ENCODE data around the gene CETN3. TPM values are rescaled to one million over a fixed set of nuclear protein-coding genes. Genes with fewer than 3 reads are reported as not detected.

Gene CETN3
- total RNA-seq, 1 experiment from 2014 or later = 28.5 TPM

DNA sequence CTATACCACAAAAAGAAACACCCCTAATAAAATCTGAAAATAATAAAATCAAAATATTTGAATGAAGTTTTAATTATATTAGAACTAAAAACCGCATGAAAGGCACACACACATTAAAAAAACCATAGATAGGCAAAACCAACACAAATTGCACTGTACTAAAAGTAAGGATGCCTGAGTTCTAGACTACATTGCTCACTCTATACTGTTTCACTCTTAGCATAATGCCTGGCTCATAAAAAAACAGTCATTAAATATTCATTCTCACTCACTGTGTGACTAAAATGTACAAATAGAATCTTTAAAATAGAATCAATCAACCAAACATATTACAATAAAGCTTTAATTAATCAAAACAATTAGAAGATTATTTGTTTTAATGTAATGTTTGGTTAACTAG is 41.7 kb downstream of the CETN3 start:
- H3K27ac ChIP-seq (ENCODE audit: low read length) = no peak overlapping the region
- no peaks in the 10 kb centered on the region for H3K79me2 ChIP-seq (ENCODE audit: low read length)
- no peaks in the 10 kb centered on the region for H3K27me3 ChIP-seq (ENCODE audit: low read length)
- H3K9me2 ChIP-seq (replicated peaks; ENCODE audit: low read length) = no peaks in the 10 kb centered on the region
- no peaks in the 10 kb centered on the region for H3K4me1 ChIP-seq (ENCODE audit: insufficient read depth, low read length)
- no peaks in the 10 kb centered on the region for H3F3A ChIP-seq (ENCODE audit: low read length, unreplicated experiment)
- TF ChIP-seq, protein P1, sequence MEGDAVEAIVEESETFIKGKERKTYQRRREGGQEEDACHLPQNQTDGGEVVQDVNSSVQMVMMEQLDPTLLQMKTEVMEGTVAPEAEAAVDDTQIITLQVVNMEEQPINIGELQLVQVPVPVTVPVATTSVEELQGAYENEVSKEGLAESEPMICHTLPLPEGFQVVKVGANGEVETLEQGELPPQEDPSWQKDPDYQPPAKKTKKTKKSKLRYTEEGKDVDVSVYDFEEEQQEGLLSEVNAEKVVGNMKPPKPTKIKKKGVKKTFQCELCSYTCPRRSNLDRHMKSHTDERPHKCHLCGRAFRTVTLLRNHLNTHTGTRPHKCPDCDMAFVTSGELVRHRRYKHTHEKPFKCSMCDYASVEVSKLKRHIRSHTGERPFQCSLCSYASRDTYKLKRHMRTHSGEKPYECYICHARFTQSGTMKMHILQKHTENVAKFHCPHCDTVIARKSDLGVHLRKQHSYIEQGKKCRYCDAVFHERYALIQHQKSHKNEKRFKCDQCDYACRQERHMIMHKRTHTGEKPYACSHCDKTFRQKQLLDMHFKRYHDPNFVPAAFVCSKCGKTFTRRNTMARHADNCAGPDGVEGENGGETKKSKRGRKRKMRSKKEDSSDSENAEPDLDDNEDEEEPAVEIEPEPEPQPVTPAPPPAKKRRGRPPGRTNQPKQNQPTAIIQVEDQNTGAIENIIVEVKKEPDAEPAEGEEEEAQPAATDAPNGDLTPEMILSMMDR (conservative IDR thresholded peaks at IDR 0.05; ENCODE audit: low read depth, low read length) = no peak
- no peak for TF ChIP-seq EZH2 (IDR thresholded peaks at IDR 0.05; ENCODE audit: low read length, unreplicated experiment)
- TF ChIP-seq EZH2phosphoT487 (IDR thresholded peaks at IDR 0.05; ENCODE audit: borderline replicate concordance, low read length) = no peak
- BruUV-seq (replicated peaks) = no TSS peak
- DNase-seq (no peak), ATAC-seq (peak; percentile 92)
- no peaks in the 10 kb centered on the region for H3K9me3 ChIP-seq (ENCODE audit: low read length)
- H4K20me1 ChIP-seq (ENCODE audit: low read length) = no peaks in the 10 kb centered on the region
- POLR2A ChIA-PET (ENCODE audit: unreplicated experiment) = no interaction called here
- CTCF ChIA-PET = no interaction called here
- no peaks in the 10 kb centered on the region for H3K36me3 ChIP-seq (ENCODE audit: low read depth, low read length)
- H3K4me3 ChIP-seq (ENCODE audit: low read length) = no peak overlapping the region
- no peak overlapping the region for H3K9ac ChIP-seq (ENCODE audit: low read length)
- H2AFZ ChIP-seq (ENCODE audit: low read length) = no peak overlapping the region
- no peak overlapping the region for H3K4me2 ChIP-seq (ENCODE audit: low read length)
- intact Hi-C loops (cut with micrococcal nuclease) = no loop called here

DNA sequence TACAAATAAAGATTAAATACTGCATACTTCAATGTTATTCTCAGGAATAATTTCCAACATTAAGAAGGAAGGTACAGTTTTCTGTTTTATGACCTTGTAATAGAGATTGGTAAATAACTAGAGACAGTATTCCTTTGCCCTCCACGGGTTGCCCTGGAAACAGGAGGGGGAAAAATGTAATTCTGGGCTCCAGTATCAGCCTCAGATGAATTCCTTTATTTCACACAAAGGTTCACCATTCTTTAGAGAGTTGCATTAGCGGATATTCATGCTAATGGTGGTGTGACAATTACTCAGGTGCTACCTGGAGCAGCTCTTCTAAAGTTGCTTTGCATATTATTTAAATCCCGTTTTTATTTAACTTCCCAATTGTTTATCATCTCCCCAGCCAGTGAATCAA is 42.6 kb downstream of the CETN3 start:
- H3K36me3 ChIP-seq (ENCODE audit: low read depth, low read length) = no peaks in the 10 kb centered on the region
- no peaks in the 10 kb centered on the region for H3K27me3 ChIP-seq (ENCODE audit: low read length)
- ChIA-PET POLR2A (ENCODE audit: unreplicated experiment) (no interaction called here), CTCF (no interaction called here)
- intact Hi-C loops (cut with micrococcal nuclease) = no loop called here
- no peak overlapping the region for H3K9ac ChIP-seq (ENCODE audit: low read length)
- H3K79me2 ChIP-seq (ENCODE audit: low read length) = no peaks in the 10 kb centered on the region
- H3K4me2 ChIP-seq (ENCODE audit: low read length) = no peak overlapping the region
- H3K9me2 ChIP-seq (replicated peaks; ENCODE audit: low read length) = no peaks in the 10 kb centered on the region
- H3K27ac ChIP-seq (ENCODE audit: low read length) = no peak overlapping the region
- H3K4me3 ChIP-seq (ENCODE audit: low read length) = no peak overlapping the region
- no peaks in the 10 kb centered on the region for H3K4me1 ChIP-seq (ENCODE audit: insufficient read depth, low read length)
- DNase-seq (no peak), ATAC-seq (no peak)
- H3F3A ChIP-seq (ENCODE audit: low read length, unreplicated experiment) = no peaks in the 10 kb centered on the region
- BruUV-seq (replicated peaks) = no TSS peak
- TF ChIP-seq, protein P1 (conservative IDR thresholded peaks at IDR 0.05; ENCODE audit: low read depth, low read length) = no peak
- TF ChIP-seq EZH2 (IDR thresholded peaks at IDR 0.05; ENCODE audit: low read length, unreplicated experiment) = no peak
- TF ChIP-seq EZH2phosphoT487 (IDR thresholded peaks at IDR 0.05; ENCODE audit: borderline replicate concordance, low read length) = no peak
- no peak overlapping the region for H2AFZ ChIP-seq (ENCODE audit: low read length)
- H4K20me1 ChIP-seq (ENCODE audit: low read length) = no peaks in the 10 kb centered on the region
- no peaks in the 10 kb centered on the region for H3K9me3 ChIP-seq (ENCODE audit: low read length)

DNA sequence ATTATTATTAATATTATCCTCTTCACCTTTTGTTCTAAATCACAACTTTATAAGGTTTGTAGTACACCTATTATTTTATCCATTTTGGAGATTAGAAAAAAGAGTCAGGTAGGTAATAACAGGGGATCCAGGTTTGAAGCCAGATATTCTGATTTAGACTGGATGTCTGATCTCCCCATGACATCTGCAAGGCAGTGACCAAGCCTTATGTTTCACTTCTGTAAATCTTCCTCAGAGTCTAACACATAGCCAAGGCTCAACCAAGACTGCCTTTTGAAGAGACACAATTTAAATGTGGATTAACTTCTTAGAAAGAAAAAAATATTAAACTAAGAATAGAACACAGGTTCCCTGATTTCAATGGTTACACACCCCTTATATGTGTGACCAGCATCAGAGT is 44.2 kb downstream of the CETN3 start:
- H3K4me3 ChIP-seq (ENCODE audit: low read length) = no peak overlapping the region
- H3K79me2 ChIP-seq (ENCODE audit: low read length) = no peaks in the 10 kb centered on the region
- ChIA-PET POLR2A (ENCODE audit: unreplicated experiment) (no interaction called here), CTCF (no interaction called here)
- ATAC-seq = no peak
- H3K4me1 ChIP-seq (ENCODE audit: insufficient read depth, low read length) = no peaks in the 10 kb centered on the region
- H3K27ac ChIP-seq (ENCODE audit: low read length) = no peak overlapping the region
- DNase-seq = no peak
- no peaks in the 10 kb centered on the region for H3K27me3 ChIP-seq (ENCODE audit: low read length)
- no peaks in the 10 kb centered on the region for H3K9me3 ChIP-seq (ENCODE audit: low read length)
- intact Hi-C loops (cut with micrococcal nuclease) = no loop called here
- no peaks in the 10 kb centered on the region for H3K9me2 ChIP-seq (replicated peaks; ENCODE audit: low read length)
- H3K36me3 ChIP-seq (ENCODE audit: low read depth, low read length) = no peaks in the 10 kb centered on the region
- TF ChIP-seq EZH2 (IDR thresholded peaks at IDR 0.05; ENCODE audit: low read length, unreplicated experiment) = no peak
- TF ChIP-seq, protein P1 (conservative IDR thresholded peaks at IDR 0.05; ENCODE audit: low read depth, low read length) = no peak
- TF ChIP-seq EZH2phosphoT487 (IDR thresholded peaks at IDR 0.05; ENCODE audit: borderline replicate concordance, low read length) = no peak
- H2AFZ ChIP-seq (ENCODE audit: low read length) = no peak overlapping the region
- no TSS peak for BruUV-seq (replicated peaks)
- no peak overlapping the region for H3K4me2 ChIP-seq (ENCODE audit: low read length)
- no peaks in the 10 kb centered on the region for H4K20me1 ChIP-seq (ENCODE audit: low read length)
- no peak overlapping the region for H3K9ac ChIP-seq (ENCODE audit: low read length)
- no peaks in the 10 kb centered on the region for H3F3A ChIP-seq (ENCODE audit: low read length, unreplicated experiment)

Measured in PC-3 (cell line).